Glomerular endothelial cell (primary cell): ENCODE data around the gene ATG4D. TPM values are rescaled to one million over a fixed set of nuclear protein-coding genes. Genes with fewer than 3 reads are reported as not detected.

ENCODE experiments used
- DNase-seq: peaks from one replicate; pipeline ENCODE4 v3.0.0-alpha.2; 2011; ENCODE audit warnings: low read depth, low spot score; ENCODE audit errors: extremely low read depth
- total RNA-seq: library from RNA; depleted of rRNA; stranded (reverse); fragments of >200 nt; gene quantifications from 2 replicates; pipeline ENCODE4 v1.2.3, GENCODE V29; 2015

ATG4D gene
- 18.9 and 28.4 TPM in 2 replicates for total RNA-seq

DNA sequence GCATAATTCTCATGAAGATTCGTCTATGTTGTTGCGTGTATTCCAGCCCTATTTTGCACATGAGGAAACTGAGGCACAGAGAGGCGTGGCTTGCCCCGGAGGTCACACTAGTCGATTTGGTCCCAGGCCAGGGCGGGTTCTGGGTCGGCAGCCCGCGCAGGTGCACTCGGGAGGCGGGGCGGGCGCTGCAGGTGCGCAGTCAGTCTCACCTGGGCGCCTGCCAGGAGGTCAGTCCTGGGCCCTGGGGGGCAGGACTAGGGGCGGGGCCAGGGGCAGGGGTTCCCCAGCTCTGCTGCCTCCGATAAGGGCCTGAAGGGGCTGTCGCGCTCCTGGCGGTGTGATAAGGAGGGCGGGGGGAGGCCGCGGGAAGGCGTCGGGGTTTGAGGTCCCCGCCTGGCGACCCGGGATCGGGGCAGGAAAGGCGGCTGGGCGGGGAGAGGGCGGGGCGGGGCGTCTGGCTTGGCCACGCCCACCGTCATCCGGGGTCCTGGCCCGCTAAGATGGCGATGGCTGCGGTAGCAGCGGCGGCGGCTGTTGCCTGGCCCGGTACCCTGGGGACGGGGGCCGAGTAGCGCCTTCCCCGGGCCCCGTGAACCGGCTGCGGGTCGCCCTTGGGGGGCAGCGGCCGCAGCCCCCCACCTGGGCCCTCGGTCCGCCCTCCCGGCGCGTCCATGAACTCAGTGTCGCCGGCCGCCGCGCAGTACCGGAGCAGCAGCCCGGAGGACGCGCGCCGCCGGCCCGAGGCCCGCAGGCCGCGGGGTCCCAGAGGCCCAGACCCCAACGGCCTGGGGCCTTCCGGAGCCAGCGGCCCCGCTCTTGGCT lies at the start of gene ATG4D:
Gene ATG4D (plus strand): TSS at position 485 of the 822 bp plus-strand sequence. CDS start 187 bp downstream, at position 672.
- no peak for DNase-seq

DNA sequence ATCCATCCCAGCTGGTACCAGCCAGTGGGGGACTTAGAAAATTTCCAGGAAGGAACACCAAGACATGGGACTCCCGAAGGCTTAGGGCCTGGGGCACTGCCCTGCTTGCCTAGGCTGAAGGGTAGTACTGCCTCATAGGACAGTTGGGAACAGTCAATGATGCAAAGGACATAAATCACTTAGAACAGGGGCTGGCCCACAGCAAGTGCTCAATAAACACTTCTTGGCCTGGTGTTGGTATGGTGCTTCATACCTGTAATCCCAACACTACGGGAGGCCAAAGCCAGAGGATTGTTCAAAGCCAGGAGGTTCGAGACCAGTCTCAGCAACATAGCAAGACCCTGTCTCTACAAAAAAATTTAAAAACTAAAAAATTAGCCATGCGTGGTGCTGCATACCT lies 46.3 kb upstream of the ATG4D start:
- no peak for DNase-seq

DNA sequence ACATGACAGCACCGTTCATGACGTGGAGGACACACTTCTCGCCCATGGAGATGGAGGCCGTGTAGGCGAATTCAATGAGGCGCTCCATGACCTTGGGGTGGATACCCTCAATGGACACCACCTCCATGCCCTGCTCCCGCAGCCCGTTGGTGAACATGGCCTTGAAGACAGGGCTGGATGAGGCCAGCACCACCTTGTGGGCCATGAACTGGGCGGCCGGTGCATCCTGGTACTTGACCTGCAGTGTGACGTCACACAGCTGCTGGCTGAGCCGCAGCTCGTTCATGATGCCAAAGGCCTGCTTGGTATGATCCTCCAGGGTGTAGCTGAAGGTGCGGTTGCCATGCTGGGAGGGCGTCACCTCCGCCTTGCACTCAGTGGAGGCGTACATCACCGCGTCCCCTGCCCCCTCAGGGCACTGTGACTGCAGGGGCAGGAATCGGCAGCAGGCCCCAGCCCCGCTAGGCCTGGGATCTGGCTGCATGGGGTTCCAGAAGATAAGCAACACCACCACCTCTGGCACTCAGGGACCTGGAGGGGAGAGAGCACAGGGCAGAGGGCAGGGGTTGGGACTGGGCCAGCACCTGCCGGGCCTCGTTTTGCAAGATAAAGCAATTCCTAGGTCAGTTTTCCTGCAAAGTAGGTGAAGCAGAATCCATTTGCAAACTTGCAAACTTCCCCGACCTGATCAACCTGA lies 44.0 kb upstream of the ATG4D start:
- DNase-seq = no peak

DNA sequence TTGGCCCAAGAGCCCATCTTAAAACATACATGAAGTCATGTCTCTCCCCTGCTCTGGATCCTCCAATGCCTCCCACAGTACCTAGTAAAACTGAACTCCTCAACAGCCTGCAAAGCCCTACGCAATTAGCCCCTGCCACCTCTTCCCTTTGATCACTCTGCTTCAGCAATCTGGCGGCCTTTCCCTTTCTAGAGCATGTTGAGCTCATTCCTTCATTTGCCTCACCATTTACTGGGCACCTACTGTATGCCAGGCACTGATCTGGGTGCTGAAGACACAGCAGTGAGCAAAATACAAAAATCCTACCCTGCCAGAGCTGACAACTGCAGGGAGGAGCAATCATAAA lies 43.5 kb upstream of the ATG4D start:
- no peak for DNase-seq

DNA sequence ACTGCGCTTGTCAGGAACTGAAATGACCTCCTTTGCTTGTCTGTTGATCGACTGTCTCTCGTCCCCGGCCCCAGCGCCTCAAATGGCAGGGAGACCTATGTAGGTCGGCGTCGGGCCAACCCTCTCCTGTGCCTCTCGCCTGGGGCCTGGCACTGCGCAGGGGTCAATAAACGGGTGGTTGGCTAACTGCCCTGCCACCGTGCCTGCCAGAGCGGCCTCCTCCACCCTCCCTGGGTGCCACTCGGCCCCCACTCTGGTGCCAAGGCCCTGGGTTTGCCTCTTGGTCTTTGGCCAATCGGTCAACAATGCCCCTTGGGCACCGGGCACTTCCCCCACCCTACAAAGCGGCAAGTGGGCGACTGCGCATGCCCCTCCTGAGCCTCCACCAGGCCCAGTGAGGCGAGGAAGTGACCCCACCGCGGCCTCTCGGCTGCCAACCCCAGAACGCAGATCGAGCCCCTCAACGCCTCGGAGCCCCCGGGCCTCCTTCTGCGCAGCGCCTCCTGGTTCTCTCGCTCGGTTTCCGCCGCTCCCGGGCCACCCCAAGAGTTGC lies 41.7 kb upstream of the ATG4D start:
- DNase-seq = no peak

DNA sequence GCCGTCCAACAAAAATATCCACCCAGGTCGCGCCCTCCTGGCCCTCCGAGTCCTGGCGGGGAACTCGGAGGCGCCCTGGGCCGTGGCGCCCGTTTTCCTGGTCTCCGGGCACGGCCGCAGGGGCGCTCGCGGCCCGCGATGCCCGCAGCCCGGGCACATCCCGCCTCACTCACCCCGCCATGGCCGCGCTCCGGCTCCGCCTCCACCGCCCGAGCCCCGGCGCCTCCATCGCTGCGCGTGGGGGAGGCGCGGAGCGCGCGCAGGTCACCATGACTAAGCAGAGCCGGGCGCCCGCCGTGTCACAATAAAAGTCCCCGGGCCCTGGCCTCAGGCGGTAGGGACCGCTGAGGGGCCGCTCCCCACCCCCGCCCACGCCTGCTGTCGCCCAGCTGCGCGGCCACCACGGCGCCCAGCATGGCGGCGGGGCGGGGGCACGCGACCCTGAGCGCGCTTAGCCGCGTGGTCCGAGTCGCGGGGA lies 41.1 kb upstream of the ATG4D start:
- no peak for DNase-seq

DNA sequence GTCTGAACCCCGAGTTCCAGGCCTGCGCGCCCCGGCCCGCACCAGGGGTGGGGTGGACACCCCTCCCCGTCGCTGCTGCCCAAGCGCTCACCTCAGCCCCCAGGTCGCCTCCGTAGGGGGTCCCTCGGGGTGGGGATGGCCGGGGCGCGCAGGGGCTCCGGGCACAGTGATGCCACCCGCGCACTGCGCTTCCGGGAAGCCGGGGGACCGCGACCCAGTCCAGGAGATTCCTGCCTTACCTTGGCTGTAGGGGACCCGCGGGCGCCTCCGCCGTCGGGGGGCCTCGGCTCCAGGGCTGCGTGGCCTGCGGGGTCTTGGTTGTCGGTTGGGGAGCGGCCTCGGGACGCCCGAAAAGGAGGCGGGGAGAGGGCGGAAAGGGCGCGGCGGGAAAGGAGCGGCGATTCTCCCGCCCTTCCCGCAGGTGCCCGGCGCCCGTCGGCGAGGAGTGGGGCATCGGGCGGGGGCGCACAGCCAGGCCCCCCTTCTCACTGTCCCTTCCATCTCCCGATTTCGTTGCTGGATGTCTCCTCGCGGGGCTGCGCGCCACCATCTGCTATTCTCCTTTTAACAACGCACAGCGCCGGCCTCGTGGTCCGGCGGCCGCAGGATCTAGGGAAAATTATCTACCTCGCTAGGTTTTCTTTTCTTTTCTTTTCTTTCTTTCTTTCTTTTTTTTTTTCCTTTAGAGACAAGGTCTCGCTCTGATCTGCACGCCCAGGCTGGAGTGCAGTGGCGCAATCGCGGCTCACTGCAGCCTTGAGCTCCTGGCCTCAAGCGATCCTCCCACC lies 40.5 kb upstream of the ATG4D start, which contains the start of gene KEAP1:
Gene KEAP1 (minus strand): TSS at position 355 of the 788 bp plus-strand sequence. CDS start 3,323 bp downstream, outside the sequence.
- no peak for DNase-seq

DNA sequence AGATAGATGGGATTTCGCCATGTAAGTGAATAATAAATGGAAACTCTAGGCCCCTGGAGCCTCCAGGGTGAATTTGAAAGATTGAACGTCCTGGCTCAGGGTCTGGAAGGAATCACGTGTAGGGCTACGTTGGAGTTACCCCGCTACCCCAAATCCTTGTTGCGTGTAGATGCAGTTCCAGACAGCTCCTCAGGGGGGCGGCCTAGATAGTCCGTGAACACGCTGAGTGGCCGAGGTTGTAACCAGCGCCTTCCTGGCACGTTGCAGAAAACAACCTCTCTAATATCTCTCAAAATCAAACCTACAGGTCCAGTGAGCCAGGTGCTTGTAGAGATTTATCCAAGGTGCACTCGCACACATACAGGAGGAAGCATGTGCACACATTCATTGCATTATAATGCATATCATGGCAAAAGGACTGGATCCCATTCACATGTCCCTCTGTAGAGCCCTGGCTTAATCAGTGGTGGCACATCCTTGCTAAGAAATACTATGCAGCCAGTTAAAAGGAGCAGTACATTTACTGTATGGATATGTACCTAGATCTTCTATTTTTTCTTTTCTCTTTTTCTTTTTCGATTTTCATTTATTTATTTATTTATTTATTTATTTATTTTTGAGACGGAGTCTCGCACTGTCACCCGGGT lies 38.0 kb upstream of the ATG4D start:
- DNase-seq = no peak

DNA sequence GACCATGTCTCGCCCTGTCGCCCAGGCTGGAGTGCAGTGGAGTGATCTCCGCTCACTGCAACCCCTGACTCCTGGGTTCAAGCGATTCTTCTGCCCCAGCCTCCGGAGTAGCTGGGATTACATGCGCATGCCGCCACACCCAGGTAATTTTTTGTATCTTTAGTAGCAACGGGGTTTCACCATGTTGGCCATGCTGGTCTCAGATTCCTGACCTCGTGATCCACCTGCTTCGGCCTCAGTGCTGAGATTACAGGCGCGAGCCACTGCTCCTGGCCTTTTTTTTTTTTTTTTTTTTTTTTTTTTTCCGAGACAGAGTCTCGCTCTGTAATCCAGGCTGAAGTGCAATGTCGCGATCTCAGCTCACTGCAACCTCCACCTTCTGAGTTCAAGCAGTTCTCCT lies 35.7 kb upstream of the ATG4D start:
- DNase-seq = no peak

DNA sequence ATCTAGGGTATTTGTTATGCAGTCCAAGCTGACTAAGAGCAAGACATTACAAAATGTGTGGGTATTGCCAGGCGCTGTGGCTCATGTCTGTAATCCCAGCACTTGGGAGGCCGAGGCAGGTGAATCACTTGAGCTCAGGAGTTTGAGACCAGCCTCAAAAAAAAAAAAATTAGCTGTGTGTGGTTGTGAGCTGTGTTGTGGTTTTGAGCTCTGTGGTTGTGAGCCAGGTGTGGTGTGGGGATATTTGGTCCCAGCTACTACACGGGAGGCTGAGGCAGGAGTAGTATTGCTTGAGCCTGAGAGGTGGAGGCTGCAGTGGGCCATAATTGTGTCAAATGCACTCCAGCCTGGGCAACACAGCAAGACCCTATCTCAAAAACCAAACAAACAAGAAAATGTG lies 35.0 kb upstream of the ATG4D start:
- DNase-seq = no peak

DNA sequence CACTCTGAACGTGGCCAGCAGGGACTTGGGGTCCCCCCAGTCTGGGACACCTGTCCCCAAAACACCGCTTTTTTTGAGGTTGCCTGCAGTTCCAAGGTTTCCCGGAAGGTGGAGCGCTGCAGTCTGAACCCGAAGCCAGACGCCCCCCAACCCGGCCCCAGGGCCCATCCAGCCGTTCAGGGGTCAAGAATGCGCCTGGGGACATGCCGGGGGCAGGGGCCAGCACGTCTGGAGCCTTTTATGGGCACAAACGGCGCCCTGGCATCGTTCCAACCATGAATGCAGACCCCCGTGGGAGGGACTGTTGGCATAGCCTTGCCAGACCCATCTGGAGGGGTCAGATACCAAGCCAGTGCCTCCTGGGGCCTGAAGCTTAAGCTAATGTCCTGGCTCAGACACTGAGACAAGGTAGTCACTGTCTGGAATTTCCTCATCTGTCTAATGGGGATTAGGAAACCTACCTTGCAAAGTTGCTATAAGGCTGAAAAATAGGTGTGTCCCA lies 33.4 kb upstream of the ATG4D start:
- DNase-seq = no peak

DNA sequence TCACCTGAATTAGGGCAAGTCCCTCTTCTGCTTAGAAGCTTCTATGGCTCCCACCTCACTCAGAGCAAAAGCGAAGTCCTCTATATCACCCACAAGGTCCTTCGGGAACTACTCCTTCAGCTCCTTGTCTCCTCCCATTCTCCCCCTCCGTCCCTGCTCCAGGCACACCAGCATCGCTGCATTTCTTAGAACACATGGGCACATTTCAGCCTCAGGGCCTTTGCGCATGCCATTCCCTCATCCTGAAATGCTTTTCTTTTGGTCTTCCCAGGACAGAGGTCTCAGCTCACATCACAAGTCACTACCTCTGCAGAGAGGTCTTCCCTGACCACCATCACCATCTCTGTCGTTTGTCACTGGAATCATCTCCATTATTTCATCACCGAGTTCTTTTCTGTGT lies 30.5 kb upstream of the ATG4D start:
- no peak for DNase-seq

DNA sequence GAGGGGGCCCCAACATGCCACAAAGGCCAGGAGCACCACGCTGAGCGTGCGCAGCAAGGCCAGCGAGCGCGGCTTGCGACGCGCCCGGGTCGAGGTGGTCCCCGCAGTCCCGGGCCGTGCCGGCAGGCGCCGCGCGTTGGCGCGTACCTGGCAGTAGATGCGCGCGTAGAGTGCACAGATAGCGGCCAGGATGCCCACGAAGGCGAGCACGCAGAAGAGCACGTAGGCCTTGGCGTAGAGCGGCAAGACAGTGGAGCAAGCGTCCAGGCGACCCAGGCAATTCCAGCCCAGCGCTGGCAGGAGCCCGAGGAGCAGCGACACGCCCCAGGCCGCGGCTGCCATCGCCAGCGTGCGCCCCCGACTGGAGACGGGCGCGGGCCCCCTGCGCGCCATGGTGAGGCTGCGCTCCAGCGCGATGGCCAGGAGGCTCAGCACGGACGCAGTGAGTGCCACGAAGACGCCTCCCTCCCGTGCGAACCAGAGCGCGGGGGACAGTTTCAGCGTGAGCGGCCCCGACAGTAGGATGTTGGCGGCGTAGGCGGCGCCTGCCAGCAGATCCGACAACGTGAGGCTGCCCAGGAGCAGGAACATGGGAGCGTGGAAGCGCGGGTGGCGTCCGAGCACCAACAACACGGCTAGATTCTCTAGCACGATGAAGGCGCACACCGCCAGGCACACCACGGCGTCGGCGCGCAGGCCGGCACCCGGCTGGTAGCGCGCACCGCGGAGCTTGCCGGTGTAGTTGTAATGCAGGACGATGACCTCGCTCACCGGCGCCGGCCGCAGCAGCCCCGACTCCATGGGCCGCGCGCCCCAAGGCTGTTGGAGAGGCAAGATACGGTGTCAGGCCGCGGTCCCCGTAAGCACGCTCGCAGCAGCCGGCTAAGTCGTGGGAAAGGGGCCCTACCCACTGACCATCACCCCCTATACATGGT lies 29.2 kb upstream of the ATG4D start:
- DNase-seq = no peak

DNA sequence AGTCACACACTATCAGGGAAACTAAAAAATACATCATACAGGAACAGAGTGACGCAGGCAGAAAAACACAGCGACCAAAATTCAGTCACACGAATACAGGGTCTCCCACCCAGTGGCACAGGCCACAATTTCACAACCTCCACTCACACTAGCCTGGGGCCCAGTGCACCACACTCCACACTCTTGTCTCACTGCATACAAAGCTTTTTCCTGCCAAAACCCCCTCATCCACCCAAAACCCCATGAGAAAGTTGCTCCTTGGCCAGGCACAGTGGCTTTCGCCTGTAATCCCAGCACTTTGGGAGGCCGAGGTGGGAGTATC lies 27.7 kb upstream of the ATG4D start:
- DNase-seq = no peak

DNA sequence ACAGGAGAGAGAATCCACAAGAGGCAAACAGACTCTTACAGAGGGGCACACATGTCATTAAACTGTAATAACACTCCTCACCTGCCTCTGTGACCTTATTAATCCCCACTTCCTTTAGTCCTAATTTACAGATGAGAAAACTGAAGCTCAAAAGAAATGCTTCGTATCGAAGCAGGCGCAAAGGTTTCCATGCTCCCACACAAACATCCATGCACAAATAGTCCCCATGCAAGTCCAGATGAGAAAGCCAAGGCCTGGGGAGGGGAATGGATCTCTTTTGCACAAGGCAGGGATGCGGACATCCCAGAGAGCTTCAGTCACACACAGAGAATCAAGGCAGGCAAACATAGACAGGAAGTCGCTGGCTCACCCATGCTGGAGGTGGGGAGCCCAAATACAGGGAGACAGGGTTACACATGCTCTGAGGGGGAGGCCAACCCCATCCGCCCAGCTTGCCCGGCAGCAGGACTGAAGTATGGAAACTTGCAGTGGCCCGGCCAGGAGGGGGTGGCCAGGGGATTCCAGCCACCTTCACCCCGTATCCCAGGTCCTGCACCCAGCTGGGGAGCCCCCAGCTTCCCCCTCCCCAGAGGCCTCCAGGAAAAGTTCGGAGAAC lies 26.9 kb upstream of the ATG4D start:
- DNase-seq = no peak

DNA sequence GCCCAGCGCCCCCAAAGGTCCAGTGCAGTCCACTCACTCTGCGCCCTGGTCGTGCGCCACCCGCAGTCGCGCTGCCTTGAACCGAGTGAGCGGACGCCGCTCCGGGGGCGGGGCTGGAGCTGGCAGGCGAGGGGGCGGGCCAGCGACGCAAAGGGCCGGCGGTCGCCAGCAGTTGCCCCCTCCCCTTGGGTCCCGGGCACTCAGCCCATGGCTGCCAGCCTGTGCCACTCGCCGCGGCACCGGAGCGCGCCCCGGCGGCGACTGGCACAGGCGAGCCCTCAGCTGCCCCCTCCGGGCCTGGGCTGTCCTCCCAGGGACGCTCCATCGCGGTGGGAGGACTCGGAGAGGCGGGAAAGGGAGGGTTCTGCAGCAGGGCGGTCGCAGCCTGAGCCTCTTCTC lies 26.3 kb upstream of the ATG4D start, which contains the start of gene S1PR5:
Gene S1PR5 (minus strand): TSS at position 87 of the 399 bp plus-strand sequence. CDS start 2,436 bp downstream, outside the sequence.
- DNase-seq = no peak

DNA sequence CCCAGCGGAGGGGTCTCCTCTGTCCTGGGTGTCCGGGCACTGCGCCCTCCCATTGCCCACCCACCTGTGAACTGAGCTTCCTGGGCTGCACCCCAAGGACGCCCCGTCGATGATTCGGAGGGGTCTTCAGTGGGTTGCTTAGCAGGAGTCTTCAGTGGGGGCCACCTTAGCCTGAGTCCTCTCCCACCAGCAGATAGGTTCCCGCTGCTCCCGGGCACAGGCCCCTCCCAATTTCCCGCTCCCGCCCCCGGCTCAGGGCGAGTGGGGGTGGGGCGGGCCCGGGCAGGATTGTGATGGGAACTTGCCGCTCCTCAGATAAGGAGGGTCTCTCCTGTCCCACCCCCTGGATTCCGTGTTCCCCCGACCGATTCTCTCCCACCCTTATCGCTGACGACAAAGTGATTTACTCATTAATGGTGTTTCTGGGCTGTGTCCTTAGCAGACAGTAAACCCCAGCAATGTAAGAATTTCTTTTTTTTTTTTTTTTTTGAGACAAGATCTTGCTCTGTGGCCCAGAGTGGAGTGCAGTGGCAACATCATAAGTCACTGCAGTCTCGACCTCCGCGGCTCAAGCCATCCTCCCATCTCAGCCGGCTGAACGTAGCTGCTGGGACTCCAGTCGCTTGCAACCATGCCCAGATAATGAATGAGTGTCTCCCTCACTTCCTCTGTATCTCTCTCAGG lies 25.8 kb upstream of the ATG4D start:
- no peak for DNase-seq
